ENCODE data around the gene POU3F1.

DNA sequence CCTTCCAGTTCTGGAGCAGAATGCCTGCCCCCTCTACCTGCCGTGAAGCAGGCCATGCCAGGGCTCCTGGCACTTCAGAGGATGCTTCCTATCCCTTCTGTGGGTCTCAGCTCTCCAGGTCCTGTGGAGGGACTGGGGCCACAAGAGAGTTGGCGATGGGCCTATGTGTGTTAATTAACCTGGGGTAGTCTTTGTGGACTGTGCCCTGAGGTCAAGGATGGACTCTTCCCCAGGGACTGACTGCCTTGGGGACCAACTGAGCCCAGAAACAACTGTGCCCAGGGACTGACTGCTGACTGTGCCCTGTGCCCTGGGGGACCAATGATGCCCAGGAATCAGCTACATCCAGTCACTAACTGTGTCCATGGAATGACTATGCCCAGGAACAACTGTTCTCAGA is 37.5 kb upstream of the POU3F1 start:
- TF ChIP-seq POLR2AphosphoS5 (IDR thresholded peaks at IDR 0.05; ENCODE audit: low read depth, low read length): no peak
- no peak for TF ChIP-seq POLR2A (IDR thresholded peaks at IDR 0.05; ENCODE audit: low read depth, low read length)
- no peak for TF ChIP-seq SPI1 (IDR thresholded peaks at IDR 0.05; ENCODE audit: low read depth, low read length)
- TF ChIP-seq TAF1 (IDR thresholded peaks at IDR 0.05; ENCODE audit: low read depth, low read length): no peak
- no peak for TF ChIP-seq POU2F2 (IDR thresholded peaks at IDR 0.05; ENCODE audit: low read depth, low read length)
- TF ChIP-seq PAX5 (IDR thresholded peaks at IDR 0.05; ENCODE audit: insufficient read depth, low read length, severe bottlenecking): no peak
